Kidney (tissue), 14 donors: ENCODE results near the gene WDR64. TPM values are rescaled to one million over a fixed set of nuclear protein-coding genes. Genes with fewer than 3 reads are reported as not detected.

ENCODE experiments used
- DNase-seq, 5 donors: peaks; one replicate each; pipeline ENCODE4 v3.0.0-alpha.2; 2013 to 2020
- FAIRE-seq: peaks from 2 replicates; lab custom pipeline; 2012; peaks lifted over from hg19 to GRCh38; lab: Jason Lieb, UNC
- H3K27ac ChIP-seq, 2 donors: one replicate each; pipeline ENCODE4 v1.7.0; 2013; ENCODE audit warnings: low read depth in 2 of 2, low read length in 2 of 2, inconsistent platforms in 1 of 2
- H3K27me3 ChIP-seq: one replicate; pipeline ENCODE4 v1.7.1; 2013; ENCODE audit warnings: low read length, inconsistent platforms; ENCODE audit not compliant: control insufficient read depth, insufficient read depth
- H3K36me3 ChIP-seq, 3 donors: one replicate each; pipeline versions ENCODE4 v1.7.0 to v1.7.1; 2013; ENCODE audit warnings: low read length in 3 of 3, control low read depth in 1 of 3, inconsistent platforms in 1 of 3; ENCODE audit not compliant: insufficient read depth in 3 of 3, control insufficient read depth in 2 of 3
- H3K4me1 ChIP-seq, 3 donors: one replicate each; pipeline versions ENCODE4 v1.7.0 to v1.7.1; 2013; ENCODE audit warnings: low read length in 3 of 3, inconsistent platforms in 1 of 3, low read depth in 1 of 3; ENCODE audit not compliant: control insufficient read depth in 2 of 3, insufficient read depth in 2 of 3
- H3K4me3 ChIP-seq, 3 donors: one replicate each; pipeline versions ENCODE4 v1.7.0 to v1.8.1; 2013; ENCODE audit warnings: low read length in 3 of 3, control low read depth in 1 of 3, inconsistent platforms in 1 of 3
- H3K9ac ChIP-seq, 3 donors: one replicate each; pipeline versions ENCODE4 v1.7.0 to v1.7.1; 2013; ENCODE audit warnings: low read length in 3 of 3, control low read depth in 1 of 3, inconsistent platforms in 1 of 3
- H3K9me3 ChIP-seq, 3 donors: one replicate each; pipeline versions ENCODE4 v1.7.0 to v1.7.1; 2013; ENCODE audit warnings: low read length in 3 of 3, control low read depth in 1 of 3, inconsistent platforms in 1 of 3; ENCODE audit not compliant: control insufficient read depth in 2 of 3, insufficient read depth in 1 of 3
- CTCF ChIP-seq: IDR thresholded peaks from 3 replicates; pipeline ENCODE4 v1.5.1; 2012; ENCODE audit warnings: mild to moderate bottlenecking, moderate library complexity, borderline replicate concordance; ENCODE audit not compliant: insufficient read depth; ENCODE audit errors: extremely low read depth
- intact Hi-C: fragments of 100-400 bp; cut with DNase I; formaldehyde crosslinking; loops from one replicate; pipeline ENCODE4 v1.11.1; 2022
- polyA plus RNA-seq: library from polyadenylated mRNA; stranded (reverse); fragments of 350-450 nt; fragmentation: Illumina TruSeq; extraction: RNeasy Lipid Tissue Mini Kit (QIAGEN cat#74804); gene quantifications from one replicate; pipeline ENCODE4 v1.2.3, GENCODE V29; 2014; ENCODE audit warnings: low read depth, low replicate concordance; ENCODE audit not compliant: insufficient read depth
- total RNA-seq: library from RNA; stranded (reverse); fragmentation: NEBNext Ultra II Directional; extraction: Animal tissue kit (Norgen Biotek cat#: 25700); gene quantifications from one replicate; pipeline ENCODE4 v1.2.1, GENCODE V29; 2021
- donor health status: control.
- donor health status: control.
- donor health status: control.
- donor health status: control.
- donor health status: control.
- donor health status: DM: yes; HTN: yes; CAD: no.
- donor health status: Normal renal cell carcinoma (clear cell type).

The WDR64 gene
- total and polyA plus RNA-seq, 2 donors from 2014 or later: not detected

- DNase-seq (no peak), FAIRE-seq (no peak)
- H3K4me1 ChIP-seq: no peaks in the 10 kb centered on the region
- no peaks in the 10 kb centered on the region for H3K27me3 ChIP-seq
- no peak overlapping the region for H3K9ac ChIP-seq
- intact Hi-C loops: no loop called here
- TF ChIP-seq CTCF: no peak
- H3K4me3 ChIP-seq: no peak overlapping the region
- H3K9me3 ChIP-seq: peaks cover 0 to 2% (median 0%) of the 10 kb centered on the region in 3 donors
- no peak overlapping the region for H3K27ac ChIP-seq
- no peaks in the 10 kb centered on the region for H3K36me3 ChIP-seq
Observed at GRCh38 chr1:241715956-241716355, 63.9 kb downstream of the WDR64 start.

- TF ChIP-seq CTCF: no peak
- Histone ChIP-seq H3K27me3 (no peaks in the 10 kb centered on the region), H3K4me3 (no peak overlapping the region), H3K4me1 (no peaks in the 10 kb centered on the region), H3K27ac (no peak overlapping the region), H3K36me3 (no peaks in the 10 kb centered on the region), H3K9me3 (peaks cover 0 to 3% (median 0%) of the 10 kb centered on the region in 3 donors), H3K9ac (no peak overlapping the region)
- FAIRE-seq: no peak
- no peak for DNase-seq
- intact Hi-C loops: no loop called here
Observed at GRCh38 chr1:241716915-241717656, 65.0 kb downstream of the WDR64 start.

- no peak overlapping the region for H3K4me3 ChIP-seq
- no peaks in the 10 kb centered on the region for H3K27me3 ChIP-seq
- H3K9ac ChIP-seq: no peak overlapping the region
- no peak for FAIRE-seq
- H3K27ac ChIP-seq: no peak overlapping the region
- peaks cover 0 to 3% (median 0%) of the 10 kb centered on the region in 3 donors for H3K9me3 ChIP-seq
- H3K36me3 ChIP-seq: no peaks in the 10 kb centered on the region
- H3K4me1 ChIP-seq: no peaks in the 10 kb centered on the region
- intact Hi-C loops: no loop called here
- TF ChIP-seq CTCF: no peak
- no peak for DNase-seq
Observed at GRCh38 chr1:241717975-241718374, 65.9 kb downstream of the WDR64 start.
